SH-SY5Y (cell line): ENCODE measurements around the gene NPS.

Experiments
- GATA2 ChIP-seq: IDR thresholded peaks from 2 replicates; pipeline ENCODE4 v1.6.1; 2011; ENCODE audit warnings: mild to moderate bottlenecking, low read depth, low read length
- GATA3 ChIP-seq: IDR thresholded peaks from 2 replicates; pipeline ENCODE4 v1.6.1; 2011; ENCODE audit warnings: low read depth, mild to moderate bottlenecking, low read length, moderate library complexity

DNA sequence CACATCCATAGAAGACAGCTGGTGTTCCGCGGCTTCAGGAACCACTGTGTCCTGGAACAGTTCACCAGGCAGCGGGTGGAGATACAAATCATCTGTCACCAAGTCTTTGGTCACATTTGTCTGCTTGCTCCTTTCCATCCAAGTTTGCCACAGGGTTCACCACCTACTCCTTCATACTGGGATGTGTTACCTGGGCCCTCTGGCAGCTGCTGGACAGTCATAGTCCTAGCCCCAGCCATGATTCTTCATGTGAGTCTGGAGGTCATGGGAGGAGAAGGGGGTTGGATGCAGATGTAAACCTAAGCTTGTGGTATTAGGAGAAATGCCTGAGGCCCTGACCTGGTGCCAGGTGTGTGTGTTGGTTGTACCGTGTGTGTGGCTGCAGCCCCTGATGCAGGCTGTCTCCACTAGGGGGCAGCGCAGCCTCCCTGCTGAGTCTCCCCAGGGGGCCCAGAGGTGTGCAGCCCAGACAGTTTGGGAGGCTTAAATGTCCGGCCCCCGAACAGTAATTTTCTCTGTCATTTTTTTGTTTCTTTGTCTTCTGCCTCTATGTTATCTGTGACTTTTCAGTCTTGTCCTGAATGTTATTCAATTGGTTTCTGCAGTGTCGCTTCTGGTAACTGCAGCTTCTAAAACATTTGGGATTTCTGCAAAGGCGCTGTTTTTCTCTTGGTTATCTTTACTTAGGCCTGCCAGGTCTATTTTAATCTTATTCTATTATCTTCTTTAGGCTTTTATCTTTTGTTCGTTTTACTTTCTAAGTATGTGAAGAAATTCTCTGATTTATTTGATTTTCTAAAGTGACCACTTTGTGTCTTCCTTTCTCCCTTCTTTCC lies 14.8 kb downstream of the NPS start:
- TF ChIP-seq GATA2 (no peak), GATA3 (no peak)
